SK-N-SH (cell line): ENCODE results near the gene DAB2IP. TPM values are rescaled to one million over a fixed set of nuclear protein-coding genes. Genes with fewer than 3 reads are reported as not detected.

ENCODE experiments used
- CTCF ChIA-PET: fragments of 300-600, 350-600 bp; formaldehyde crosslinking; extraction: SDS; loops from one replicate; lab custom pipeline; 2021; lab: Yijun Ruan, JAX
- POLR2A ChIA-PET: fragments of 350-600 bp; sonication (Branson Sonifier 250); formaldehyde crosslinking; extraction: SDS; loops from one replicate; lab custom pipeline; 2020; ENCODE audit warnings: antibody characterized with exemption, inconsistent platforms; lab: Yijun Ruan, JAX
- DNase-seq: peaks from one replicate; pipeline ENCODE4 v3.0.0; 2012
- H2AFZ ChIP-seq: fragments of 200-600 bp; sonication (generic); 2 replicates; pipeline ENCODE4 v1.8.1; 2016; ENCODE audit warnings: antibody characterized with exemption, mild to moderate bottlenecking, low read depth
- H3F3A ChIP-seq: fragments of 200-600 bp; sonication (generic); replicated peaks from 2 replicates; pipeline ENCODE3; 2016; ENCODE audit warnings: antibody characterized with exemption, mild to moderate bottlenecking; ENCODE audit not compliant: insufficient read depth
- H3K27ac ChIP-seq, 2 experiments: fragments of 200-500 bp in 1 of 2; fragments of 200-600 bp in 1 of 2; sonication (Bioruptor generic) in 1 of 2; sonication (generic), shearing (Covaris generic) in 1 of 2; 2 replicates each; pipeline versions ENCODE4 v1.5.1 to v1.6.1; 2014 to 2016; ENCODE audit warnings: low read depth in 2 of 2, inconsistent platforms in 1 of 2, low read length in 1 of 2, mild to moderate bottlenecking in 1 of 2, mixed read lengths in 1 of 2
- H3K27me3 ChIP-seq: fragments of 200-600 bp; sonication (generic), shearing (Covaris generic); 2 replicates; pipeline ENCODE4 v1.6.1; 2016; ENCODE audit warnings: mixed run types; ENCODE audit not compliant: insufficient read depth
- H3K36me3 ChIP-seq, 2 experiments: fragments of 200-500 bp in 1 of 2; fragments of 200-600 bp in 1 of 2; sonication (Bioruptor generic) in 1 of 2; sonication (generic) in 1 of 2; replicated peaks in 1 of 2; 2 replicates each; pipeline versions ENCODE3 to v1.5.1; 2014 to 2016; ENCODE audit warnings: low read length in 1 of 2, mild to moderate bottlenecking in 1 of 2; ENCODE audit not compliant: insufficient read depth in 2 of 2, control insufficient read depth in 1 of 2
- H3K4me1 ChIP-seq, 2 experiments: fragments of 200-500 bp in 1 of 2; fragments of 200-600 bp in 1 of 2; sonication (Bioruptor generic) in 1 of 2; sonication (generic), shearing (Covaris generic) in 1 of 2; 2 replicates each; pipeline versions ENCODE4 v1.5.1 to v1.6.1; 2014 to 2016; ENCODE audit warnings: low read depth in 1 of 2, low read length in 1 of 2, mixed run types in 1 of 2; ENCODE audit not compliant: insufficient read depth in 2 of 2, control insufficient read depth in 1 of 2
- H3K4me2 ChIP-seq: fragments of 200-600 bp; sonication (generic), shearing (Covaris generic); 2 replicates; pipeline ENCODE4 v1.6.1; 2017; ENCODE audit warnings: mixed run types
- H3K4me3 ChIP-seq, 2 experiments: fragments of 200-500 bp in 1 of 2; fragments of 200-600 bp in 1 of 2; sonication (Bioruptor generic) in 1 of 2; sonication (generic), shearing (Covaris generic) in 1 of 2; 2 replicates each; pipeline versions ENCODE4 v1.5.1 to v1.8.1; 2014 to 2016; ENCODE audit warnings: low read depth in 2 of 2, inconsistent platforms in 1 of 2, low read length in 1 of 2, mild to moderate bottlenecking in 1 of 2, mixed read lengths in 1 of 2, moderate library complexity in 1 of 2
- H3K79me2 ChIP-seq: fragments of 200-600 bp; sonication (generic); 2 replicates; pipeline ENCODE4 v1.8.1; 2017; ENCODE audit warnings: mild to moderate bottlenecking; ENCODE audit not compliant: insufficient read depth
- H3K9ac ChIP-seq: fragments of 200-600 bp; sonication (generic); 2 replicates; pipeline ENCODE4 v1.6.1; 2017; ENCODE audit warnings: mixed run types
- H3K9me2 ChIP-seq: fragments of 200-600 bp; sonication (generic); 2 replicates; pipeline ENCODE4 v1.6.1; 2017; ENCODE audit warnings: mixed run types
- H3K9me3 ChIP-seq: fragments of 200-600 bp; sonication (generic); 2 replicates; pipeline ENCODE4 v1.6.1; 2017; ENCODE audit warnings: mixed run types, mild to moderate bottlenecking, moderate library complexity
- H4K20me1 ChIP-seq: fragments of 200-600 bp; sonication (generic); 2 replicates; pipeline ENCODE4 v1.6.1; 2017; ENCODE audit warnings: mild to moderate bottlenecking, mixed run types; ENCODE audit not compliant: insufficient read depth
- ELF1 ChIP-seq: IDR thresholded peaks from 2 replicates; pipeline ENCODE4 v1.4.0; 2012
- EP300 ChIP-seq, 2 experiments: IDR thresholded peaks; 2 replicates each; pipeline versions ENCODE4 v1.4.0 to v1.6.1; 2012; ENCODE audit warnings: borderline replicate concordance in 1 of 2, low read depth in 1 of 2, low read length in 1 of 2
- EZH2phosphoT487 ChIP-seq: fragments of 200-600 bp; sonication (generic); IDR thresholded peaks from 2 replicates; pipeline ENCODE4 v1.6.1; 2017; ENCODE audit warnings: low read depth, mixed run types, mild to moderate bottlenecking, antibody characterized with exemption, moderate library complexity, borderline replicate concordance
- FOSL2 ChIP-seq: IDR thresholded peaks from 2 replicates; pipeline ENCODE4 v1.4.0; 2012; ENCODE audit warnings: low read depth, mild to moderate bottlenecking, moderate library complexity, borderline replicate concordance
- FOXJ3 ChIP-seq: sonication (generic); formaldehyde crosslinking; IDR thresholded peaks from 2 replicates; pipeline ENCODE4 v1.5.1; 2020; ENCODE audit warnings: mild to moderate bottlenecking, missing genetic modification reagents
- GABPA ChIP-seq: IDR thresholded peaks from 2 replicates; pipeline ENCODE4 v1.4.0; 2012; ENCODE audit warnings: low read depth, mild to moderate bottlenecking
- JUND ChIP-seq: IDR thresholded peaks from 2 replicates; pipeline ENCODE4 v1.4.0; 2012
- MEF2A ChIP-seq: IDR thresholded peaks from 2 replicates; pipeline ENCODE4 v1.4.0; 2012; ENCODE audit warnings: low read depth, borderline replicate concordance
- MXI1 ChIP-seq: IDR thresholded peaks from 2 replicates; pipeline ENCODE4 v1.6.1; 2012; ENCODE audit warnings: mild to moderate bottlenecking, low read depth, low read length, improper control_type of control experiment
- POLR2AphosphoS5 ChIP-seq: IDR thresholded peaks from 2 replicates; pipeline ENCODE4 v1.6.1; 2012; ENCODE audit warnings: low read depth, low read length
- SMC3 ChIP-seq: IDR thresholded peaks from 2 replicates; pipeline ENCODE4 v1.6.1; 2012; ENCODE audit warnings: low read depth, low read length, improper control_type of control experiment
- TAF1 ChIP-seq: IDR thresholded peaks from 2 replicates; pipeline ENCODE4 v1.6.1; 2012; ENCODE audit warnings: low read depth, mild to moderate bottlenecking, low read length, moderate library complexity, borderline replicate concordance
- TCF12 ChIP-seq: IDR thresholded peaks from 2 replicates; pipeline ENCODE4 v1.4.0; 2012
- YY1 ChIP-seq: IDR thresholded peaks from 2 replicates; pipeline ENCODE4 v1.4.0; 2012; ENCODE audit warnings: low read depth, mild to moderate bottlenecking
- WGBS: methylation state at CpG from one replicate; pipeline ENCODE4 v1.1.6; 2017; ENCODE audit warnings: low lambda C conversion rate; 5-methylcytosine and 5-hydroxymethylcytosine counted together
- polyA plus RNA-seq, 3 experiments: library from polyadenylated mRNA; depleted of rRNA; stranded (reverse); fragments of >200 nt; gene quantifications; 2 replicates each; pipeline ENCODE4 v1.2.3, GENCODE V29; 2012
- TF ChIP-seq, protein P1 (sequence below): fragments of 200-600 bp; sonication (generic); IDR thresholded peaks from 2 replicates; pipeline ENCODE4 v1.6.1; 2017; ENCODE audit warnings: antibody characterized with exemption, mild to moderate bottlenecking, moderate library complexity
- TF ChIP-seq, protein P2 (sequence below): IDR thresholded peaks from 2 replicates; pipeline ENCODE4 v1.4.0; 2012; ENCODE audit warnings: low read depth, borderline replicate concordance
- TF ChIP-seq, protein P3 (sequence below): IDR thresholded peaks from 2 replicates; pipeline ENCODE4 v1.4.0; 2012; ENCODE audit warnings: low read depth
- TF ChIP-seq, protein P4 (sequence below): IDR thresholded peaks from 2 replicates; pipeline ENCODE4 v1.4.0; 2012; ENCODE audit warnings: low read depth, borderline replicate concordance

The DAB2IP gene
- polyA plus RNA-seq, 1 of the 3 experiments (the other 2 are of a cell fraction): 21.4 TPM

DNA sequence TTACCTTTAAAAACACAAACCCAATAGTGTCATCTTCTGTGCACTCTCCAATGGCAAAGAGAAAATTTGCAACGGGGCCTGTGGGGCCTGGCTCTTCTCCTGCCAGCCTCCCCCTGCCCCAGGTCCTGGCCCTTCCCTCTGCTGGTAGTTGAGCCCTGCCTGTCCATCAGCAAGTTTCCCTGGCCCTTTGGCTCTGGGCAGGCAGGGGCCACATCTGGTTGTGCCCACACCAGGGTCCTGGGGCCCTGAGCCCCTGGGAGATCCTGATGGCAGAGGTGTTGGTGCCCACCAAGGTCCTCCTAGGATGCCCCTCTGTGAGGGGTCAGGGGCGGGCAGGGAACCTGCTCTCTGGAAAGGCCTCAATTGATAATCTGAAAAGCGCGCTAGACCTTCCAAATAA is 157.3 kb downstream of the DAB2IP start (continued):
- TF ChIP-seq MXI1 (no peak), ELF1 (no peak)
- TF ChIP-seq, protein P1, sequence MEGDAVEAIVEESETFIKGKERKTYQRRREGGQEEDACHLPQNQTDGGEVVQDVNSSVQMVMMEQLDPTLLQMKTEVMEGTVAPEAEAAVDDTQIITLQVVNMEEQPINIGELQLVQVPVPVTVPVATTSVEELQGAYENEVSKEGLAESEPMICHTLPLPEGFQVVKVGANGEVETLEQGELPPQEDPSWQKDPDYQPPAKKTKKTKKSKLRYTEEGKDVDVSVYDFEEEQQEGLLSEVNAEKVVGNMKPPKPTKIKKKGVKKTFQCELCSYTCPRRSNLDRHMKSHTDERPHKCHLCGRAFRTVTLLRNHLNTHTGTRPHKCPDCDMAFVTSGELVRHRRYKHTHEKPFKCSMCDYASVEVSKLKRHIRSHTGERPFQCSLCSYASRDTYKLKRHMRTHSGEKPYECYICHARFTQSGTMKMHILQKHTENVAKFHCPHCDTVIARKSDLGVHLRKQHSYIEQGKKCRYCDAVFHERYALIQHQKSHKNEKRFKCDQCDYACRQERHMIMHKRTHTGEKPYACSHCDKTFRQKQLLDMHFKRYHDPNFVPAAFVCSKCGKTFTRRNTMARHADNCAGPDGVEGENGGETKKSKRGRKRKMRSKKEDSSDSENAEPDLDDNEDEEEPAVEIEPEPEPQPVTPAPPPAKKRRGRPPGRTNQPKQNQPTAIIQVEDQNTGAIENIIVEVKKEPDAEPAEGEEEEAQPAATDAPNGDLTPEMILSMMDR: no peak

DNA sequence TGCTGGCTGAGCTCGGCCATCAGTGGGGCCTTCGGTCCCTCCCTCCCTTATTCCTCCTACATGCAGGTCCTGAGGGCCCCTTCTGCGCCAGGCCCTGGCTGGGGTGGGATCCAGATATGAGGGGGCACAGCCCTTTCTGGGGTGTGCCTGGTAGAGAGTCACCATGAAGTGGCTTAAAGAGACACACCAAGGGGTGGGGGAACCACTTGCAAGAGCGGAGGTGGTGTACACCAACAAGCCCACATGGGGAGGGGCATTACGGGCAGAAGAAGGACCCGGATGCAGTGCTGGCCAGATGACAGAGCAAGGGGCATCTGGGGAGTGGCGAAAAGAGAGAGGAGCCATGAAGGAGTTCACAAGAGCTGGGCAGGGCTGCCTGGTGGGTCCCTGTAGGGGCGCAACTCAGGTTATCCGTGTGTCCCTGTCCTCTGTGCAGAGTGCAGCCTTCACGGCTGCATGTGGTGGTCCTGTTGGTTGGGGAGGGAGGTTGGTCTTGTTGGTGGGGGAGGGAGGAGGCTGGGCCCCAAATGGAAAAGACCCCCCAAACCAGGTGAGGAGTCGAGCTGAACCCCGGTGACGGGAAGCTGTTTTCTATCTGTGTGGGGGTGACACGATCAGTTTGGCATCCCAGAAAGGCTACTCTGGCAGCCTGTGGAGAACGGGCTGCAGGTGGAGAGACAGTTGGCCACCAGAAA is 158.1 kb downstream of the DAB2IP start:
- Histone ChIP-seq H3K27ac (no peak overlapping the region), H3K4me2 (no peak overlapping the region)
- no peak for TF ChIP-seq ELF1
- TF ChIP-seq FOXJ3: no peak
- TF ChIP-seq YY1: no peak
- TF ChIP-seq GABPA: no peak
- TF ChIP-seq MXI1: no peak
- TF ChIP-seq TCF12: no peak
- TF ChIP-seq, protein P2, sequence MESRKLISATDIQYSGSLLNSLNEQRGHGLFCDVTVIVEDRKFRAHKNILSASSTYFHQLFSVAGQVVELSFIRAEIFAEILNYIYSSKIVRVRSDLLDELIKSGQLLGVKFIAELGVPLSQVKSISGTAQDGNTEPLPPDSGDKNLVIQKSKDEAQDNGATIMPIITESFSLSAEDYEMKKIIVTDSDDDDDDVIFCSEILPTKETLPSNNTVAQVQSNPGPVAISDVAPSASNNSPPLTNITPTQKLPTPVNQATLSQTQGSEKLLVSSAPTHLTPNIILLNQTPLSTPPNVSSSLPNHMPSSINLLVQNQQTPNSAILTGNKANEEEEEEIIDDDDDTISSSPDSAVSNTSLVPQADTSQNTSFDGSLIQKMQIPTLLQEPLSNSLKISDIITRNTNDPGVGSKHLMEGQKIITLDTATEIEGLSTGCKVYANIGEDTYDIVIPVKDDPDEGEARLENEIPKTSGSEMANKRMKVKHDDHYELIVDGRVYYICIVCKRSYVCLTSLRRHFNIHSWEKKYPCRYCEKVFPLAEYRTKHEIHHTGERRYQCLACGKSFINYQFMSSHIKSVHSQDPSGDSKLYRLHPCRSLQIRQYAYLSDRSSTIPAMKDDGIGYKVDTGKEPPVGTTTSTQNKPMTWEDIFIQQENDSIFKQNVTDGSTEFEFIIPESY: no peak
- TF ChIP-seq SMC3: no peak
- TF ChIP-seq TAF1: no peak
- TF ChIP-seq, protein P3, sequence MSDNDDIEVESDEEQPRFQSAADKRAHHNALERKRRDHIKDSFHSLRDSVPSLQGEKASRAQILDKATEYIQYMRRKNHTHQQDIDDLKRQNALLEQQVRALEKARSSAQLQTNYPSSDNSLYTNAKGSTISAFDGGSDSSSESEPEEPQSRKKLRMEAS: no peak
- TF ChIP-seq FOSL2: no peak
- no peak for TF ChIP-seq EZH2phosphoT487
- TF ChIP-seq MEF2A: no peak
- TF ChIP-seq POLR2AphosphoS5: no peak
- no peak for TF ChIP-seq EP300 (IDR thresholded peaks at IDR 0.05; ENCODE audit: borderline replicate concordance in 1 of 2, low read depth in 1 of 2, low read length in 1 of 2)
- TF ChIP-seq, protein P1: no peak
- TF ChIP-seq, protein P4, sequence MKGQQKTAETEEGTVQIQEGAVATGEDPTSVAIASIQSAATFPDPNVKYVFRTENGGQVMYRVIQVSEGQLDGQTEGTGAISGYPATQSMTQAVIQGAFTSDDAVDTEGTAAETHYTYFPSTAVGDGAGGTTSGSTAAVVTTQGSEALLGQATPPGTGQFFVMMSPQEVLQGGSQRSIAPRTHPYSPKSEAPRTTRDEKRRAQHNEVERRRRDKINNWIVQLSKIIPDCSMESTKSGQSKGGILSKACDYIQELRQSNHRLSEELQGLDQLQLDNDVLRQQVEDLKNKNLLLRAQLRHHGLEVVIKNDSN: no peak
- no peak for TF ChIP-seq JUND
- TF ChIP-seq, all 33 proteins: peak for 0
- no peak for DNase-seq
- peaks cover 6% of the 10 kb centered on the region; the same call in 1 of the 2 replicates for H3K9me3 ChIP-seq
- H3K27me3 ChIP-seq: no peaks in the 10 kb centered on the region
- no peaks in the 10 kb centered on the region for H3K36me3 ChIP-seq
- 72% methylated on average over 14 of the region's 15 CpGs for WGBS
- ChIA-PET POLR2A (no interaction called here), CTCF (no interaction called here)
- no peak overlapping the region for H3K4me3 ChIP-seq
- no peak overlapping the region for H3K9ac ChIP-seq
- H3K79me2 ChIP-seq: no peaks in the 10 kb centered on the region
- H3K9me2 ChIP-seq: no peaks in the 10 kb centered on the region
- H4K20me1 ChIP-seq: no peaks in the 10 kb centered on the region
- no peaks in the 10 kb centered on the region for H3F3A ChIP-seq
- H3K4me1 ChIP-seq: no peaks in the 10 kb centered on the region
- H2AFZ ChIP-seq: no peak overlapping the region
